GM18873 (cell line): Measurements from ENCODE around the gene ELN.
"Not testable (repeated sequence)": the region's sequence is repeated elsewhere in the genome, so short reads cannot be mapped to it uniquely, and the experiment has no call there.

Experiments used
- ATAC-seq: cut with Tn5 transposase; IDR thresholded peaks from one replicate; pipeline ENCODE4 v1.9.1; 2021; ENCODE audit warnings: mild to moderate bottlenecking, moderate library complexity, moderate number of reproducible peaks; ENCODE audit not compliant: unreplicated experiment, low FRiP score

Gene ELN

DNA sequence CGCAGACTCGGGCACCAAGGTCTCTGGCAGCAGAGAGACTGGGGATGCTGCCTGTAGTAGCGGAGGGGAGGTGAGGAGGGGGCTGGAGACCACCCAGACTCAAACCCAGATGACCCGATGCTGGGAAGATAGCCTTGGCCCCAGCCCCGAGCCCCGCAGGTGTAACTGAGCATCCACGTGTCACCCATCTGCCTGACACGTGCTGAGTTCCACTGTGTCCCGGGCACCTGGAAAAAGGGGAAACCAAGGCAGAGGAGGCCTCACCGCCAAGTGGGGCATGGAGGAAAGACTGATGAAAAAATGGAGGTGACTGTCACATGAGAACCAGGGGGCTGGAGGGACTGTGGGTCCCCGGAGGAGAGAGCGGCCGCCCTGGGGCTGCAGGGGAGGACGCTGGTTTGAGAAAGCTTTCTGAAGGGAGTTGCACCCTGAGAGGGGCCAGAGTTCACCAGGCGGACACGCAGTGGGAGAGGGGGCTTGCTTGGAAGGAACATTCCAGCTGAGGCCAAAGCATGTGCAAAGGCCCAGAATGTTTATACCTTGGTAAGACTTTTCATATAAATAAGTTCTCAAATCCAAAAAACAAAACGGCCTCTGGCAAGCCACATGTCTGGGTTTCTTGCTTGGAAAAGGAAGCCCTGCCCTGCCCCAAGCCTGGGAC, 27.4 kb upstream of the ELN start:
- no peak for ATAC-seq

GRCh38 chr7:74001150-74001494, 26.9 kb upstream of the ELN start:
- no peak for ATAC-seq

DNA sequence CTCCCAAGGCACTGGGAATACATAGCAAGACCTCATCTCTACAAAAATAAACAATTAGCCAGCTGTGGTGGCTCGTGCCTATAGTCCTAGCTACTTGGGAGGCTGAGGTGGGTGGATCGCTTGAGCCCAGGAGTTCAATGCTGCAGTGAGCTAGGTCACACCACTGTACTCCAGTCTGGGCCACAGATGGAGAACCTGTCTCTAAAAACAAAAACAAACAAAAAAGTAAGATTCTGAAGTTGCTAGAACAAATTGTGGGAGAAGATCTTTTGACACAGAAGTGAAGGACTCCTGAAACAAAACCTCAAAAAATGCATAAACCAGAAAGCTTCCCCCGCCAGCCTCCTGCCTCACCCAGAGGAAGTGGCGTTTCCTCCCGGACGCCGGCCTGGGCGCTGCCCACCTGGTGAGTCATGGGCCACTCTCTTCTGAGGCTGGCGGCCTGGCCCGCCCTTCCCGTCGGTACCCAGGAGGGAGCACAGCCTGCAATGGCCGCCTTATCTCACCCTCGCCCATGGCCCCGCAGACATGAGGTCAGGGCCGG, 25.4 kb upstream of the ELN start:
- ATAC-seq = no peak

GRCh38 chr7:74003621-74004020, 24.4 kb upstream of the ELN start:
- no peak for ATAC-seq

GRCh38 chr7:74006032-74006431, 21.9 kb upstream of the ELN start:
- no peak for ATAC-seq

GRCh38 chr7:74006451-74007241, 21.3 kb upstream of the ELN start:
- no peak for ATAC-seq

DNA sequence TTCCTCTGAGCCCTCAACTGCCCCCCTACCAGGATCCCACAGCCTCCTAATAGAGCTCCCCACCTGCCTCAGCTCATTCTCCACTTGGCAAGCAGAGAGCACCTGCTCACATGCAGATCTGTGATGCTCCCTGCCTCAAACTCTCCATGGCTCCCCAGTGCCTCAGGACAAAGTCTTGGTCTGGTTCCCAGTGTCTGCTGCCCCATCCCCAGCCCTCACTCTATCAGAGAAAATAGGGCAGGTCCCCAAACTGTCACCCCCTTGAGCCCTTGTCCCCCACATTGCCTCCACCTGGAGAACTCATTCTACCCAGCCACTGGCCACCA, 20.8 kb upstream of the ELN start:
- ATAC-seq = no peak

- ATAC-seq = no peak
Observed at GRCh38 chr7:74008687-74009086, 19.3 kb upstream of the ELN start.

DNA sequence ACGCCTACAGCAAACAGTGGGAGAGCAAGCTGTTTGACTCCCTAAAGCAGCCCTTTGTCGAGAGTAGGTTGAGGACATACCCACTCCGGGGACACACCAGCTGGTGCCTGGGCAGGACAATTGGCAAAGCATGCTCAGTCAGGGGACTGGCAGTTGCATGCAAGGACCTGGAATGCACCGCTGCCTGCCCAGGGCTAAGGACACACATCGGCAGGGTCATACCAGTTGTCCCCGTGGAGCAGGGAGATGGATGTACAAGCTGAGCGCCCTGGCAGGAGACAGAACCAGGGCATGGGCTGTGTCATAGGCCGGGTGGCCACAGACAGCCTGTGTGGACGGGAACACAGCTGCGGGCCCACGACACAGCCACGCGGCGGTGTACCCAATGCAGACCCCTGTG, 18.3 kb upstream of the ELN start:
- ATAC-seq = no peak

DNA sequence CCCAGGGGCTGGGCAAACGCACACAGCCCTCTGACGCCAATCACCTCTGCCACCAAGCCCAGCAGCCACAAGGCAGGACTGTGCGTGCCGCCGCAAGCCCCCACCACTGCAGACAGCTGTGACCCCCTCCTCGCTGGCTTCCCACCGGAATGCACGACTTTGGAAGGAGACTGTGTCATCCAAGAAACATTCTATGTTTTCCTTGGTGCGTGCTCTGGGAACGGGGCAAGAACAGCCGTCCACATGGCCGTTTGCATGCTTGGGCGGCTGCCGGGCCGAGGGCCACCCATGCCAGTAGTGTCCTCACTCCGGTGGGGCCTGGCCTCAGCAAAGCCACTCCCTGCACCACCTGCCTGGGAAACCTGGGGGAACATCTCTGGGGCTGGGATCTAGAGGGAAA, 17.6 kb upstream of the ELN start:
- ATAC-seq = no peak

GRCh38 chr7:74011421-74011820, 16.6 kb upstream of the ELN start:
- not testable (repeated sequence) for ATAC-seq

GRCh38 chr7:74012842-74013249, 15.1 kb upstream of the ELN start:
- peak; percentile 91 for ATAC-seq

GRCh38 chr7:74013539-74014272, 14.3 kb upstream of the ELN start:
- no peak for ATAC-seq

- ATAC-seq = no peak
Observed at GRCh38 chr7:74014931-74015330, 13.0 kb upstream of the ELN start.

DNA sequence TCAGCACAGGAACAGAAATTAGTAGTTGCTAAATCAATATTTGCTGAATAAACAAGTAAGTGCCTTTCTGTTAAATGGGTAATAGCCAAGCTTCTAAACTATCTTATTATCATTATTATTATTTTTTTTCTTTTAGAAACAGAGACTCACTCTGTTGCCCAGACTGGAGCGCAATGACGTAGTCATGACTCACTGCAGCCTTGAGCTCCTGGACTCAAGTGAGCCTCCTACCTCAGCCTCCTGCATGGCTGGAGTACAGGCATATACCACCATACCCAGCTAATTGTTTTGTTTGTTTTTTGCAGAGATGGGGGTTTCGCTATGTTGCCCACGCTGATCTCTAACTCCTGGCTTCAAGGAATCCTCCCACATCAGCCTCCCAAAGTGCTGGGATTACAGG, 12.3 kb upstream of the ELN start:
- ATAC-seq = no peak

DNA sequence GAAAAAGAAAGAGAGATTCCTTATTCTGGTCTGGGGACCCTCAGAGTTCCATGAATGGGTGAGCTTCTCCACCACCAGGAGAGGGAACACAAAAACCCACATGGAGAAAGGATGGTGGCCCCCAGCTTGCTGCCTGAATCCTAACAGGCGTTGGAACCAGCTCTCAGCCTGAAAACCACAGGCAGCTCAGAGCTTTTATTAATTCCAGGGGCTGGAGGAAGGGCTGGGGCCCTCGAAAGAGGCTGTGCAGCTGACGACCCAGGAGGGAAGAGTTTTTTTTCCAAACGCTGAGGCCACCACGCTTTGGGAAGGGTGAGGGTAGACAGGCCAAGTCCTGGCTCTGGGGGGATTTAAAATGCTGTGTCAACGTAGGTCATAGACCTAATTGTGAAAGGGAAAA, 10.8 kb upstream of the ELN start:
- ATAC-seq = no peak

GRCh38 chr7:74018246-74018895, 9.6 kb upstream of the ELN start:
- ATAC-seq = no peak

DNA sequence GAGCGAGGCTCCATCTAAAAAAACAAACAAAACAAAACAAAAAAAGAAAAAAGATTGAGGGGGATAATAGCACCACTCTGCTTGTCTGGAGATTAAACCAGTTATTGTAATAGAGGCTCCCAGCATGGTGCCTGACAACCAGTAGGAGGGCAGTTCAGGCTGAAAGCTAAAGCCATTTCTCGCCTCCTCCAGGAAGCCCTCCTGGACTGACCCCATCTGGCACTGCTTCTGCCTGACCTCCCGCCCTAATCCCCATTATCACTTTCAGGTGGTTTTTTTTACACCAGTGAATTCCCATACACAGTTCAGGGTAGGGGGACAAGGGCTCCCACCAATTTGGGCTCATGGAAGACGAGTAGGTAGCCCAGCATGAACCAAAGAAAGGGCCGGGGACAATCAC, 8.8 kb upstream of the ELN start:
- ATAC-seq = no peak

- no peak for ATAC-seq
Observed at GRCh38 chr7:74020390-74020789, 7.6 kb upstream of the ELN start.

DNA sequence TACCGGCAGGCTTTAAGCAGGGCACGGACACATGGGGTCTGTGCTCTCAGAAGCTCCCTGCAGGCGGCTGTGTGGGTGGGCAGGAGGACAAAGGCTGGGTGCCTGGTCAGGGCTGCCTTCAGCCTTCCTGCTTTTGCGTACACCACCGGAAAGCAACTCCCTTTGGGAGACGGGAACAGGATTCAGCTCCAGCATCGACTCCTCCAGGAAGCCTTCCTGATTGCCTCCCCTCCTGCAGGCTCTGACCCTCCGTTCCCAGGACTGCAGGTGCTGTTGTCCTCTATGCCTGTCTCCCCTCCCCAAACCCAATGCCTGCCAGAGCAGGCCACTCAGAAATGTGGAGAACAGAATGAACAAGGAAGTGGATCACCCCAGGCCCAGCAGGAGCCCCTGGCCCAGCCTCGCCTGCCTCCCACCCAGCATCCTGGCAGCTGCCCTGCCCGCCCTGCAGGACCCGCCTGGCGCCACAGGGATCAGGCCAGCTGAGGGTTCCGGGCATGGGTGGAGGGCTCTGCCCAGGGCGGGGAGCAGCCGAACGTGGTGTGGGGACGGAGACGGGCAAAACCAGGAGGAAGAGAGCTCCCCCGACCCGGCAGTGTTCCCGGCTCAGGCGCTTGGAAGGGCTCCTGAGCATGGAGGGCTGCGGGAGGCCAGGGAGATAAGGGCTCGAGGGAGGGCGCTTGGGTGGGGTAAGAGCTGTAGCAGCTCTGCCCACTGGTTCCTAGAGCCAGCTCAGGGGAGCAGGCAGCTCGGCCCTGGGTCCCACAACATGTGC, 6.2 kb upstream of the ELN start:
- ATAC-seq = no peak
